ENCODE data around the gene EHD4.

DNA sequence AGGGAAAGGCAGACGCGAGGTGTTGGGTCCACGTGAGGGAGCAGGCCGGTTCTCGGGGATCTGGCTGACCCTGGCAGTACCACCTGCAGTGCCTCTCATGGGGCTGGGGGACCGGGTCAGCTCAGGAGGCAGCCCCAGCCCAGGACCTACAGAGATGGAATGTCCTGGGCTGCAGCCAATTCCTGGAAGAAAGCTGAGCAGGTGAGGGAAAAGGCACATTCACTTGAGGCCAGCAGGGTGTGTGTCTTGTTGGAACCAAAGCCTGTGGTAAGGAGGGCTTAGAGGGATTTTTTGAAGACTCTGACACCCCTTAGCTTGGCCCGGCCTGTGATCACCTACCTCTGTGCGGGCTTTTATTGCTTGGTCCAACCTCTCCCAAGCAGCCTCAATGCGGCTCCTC, 117.9 kb downstream of the EHD4 start:
- TF ChIP-seq TP53 (CRISPR knock-in tag; IDR thresholded peaks at IDR 0.05) (no peak), RFX5 (IDR thresholded peaks at IDR 0.05) (no peak), POLR2A (IDR thresholded peaks at IDR 0.05; ENCODE audit: low read length) (no peak), EP300 (IDR thresholded peaks at IDR 0.05) (no peak), FOSB (CRISPR knock-in tag; IDR thresholded peaks at IDR 0.05) (no peak)
- TF ChIP-seq, protein P1, sequence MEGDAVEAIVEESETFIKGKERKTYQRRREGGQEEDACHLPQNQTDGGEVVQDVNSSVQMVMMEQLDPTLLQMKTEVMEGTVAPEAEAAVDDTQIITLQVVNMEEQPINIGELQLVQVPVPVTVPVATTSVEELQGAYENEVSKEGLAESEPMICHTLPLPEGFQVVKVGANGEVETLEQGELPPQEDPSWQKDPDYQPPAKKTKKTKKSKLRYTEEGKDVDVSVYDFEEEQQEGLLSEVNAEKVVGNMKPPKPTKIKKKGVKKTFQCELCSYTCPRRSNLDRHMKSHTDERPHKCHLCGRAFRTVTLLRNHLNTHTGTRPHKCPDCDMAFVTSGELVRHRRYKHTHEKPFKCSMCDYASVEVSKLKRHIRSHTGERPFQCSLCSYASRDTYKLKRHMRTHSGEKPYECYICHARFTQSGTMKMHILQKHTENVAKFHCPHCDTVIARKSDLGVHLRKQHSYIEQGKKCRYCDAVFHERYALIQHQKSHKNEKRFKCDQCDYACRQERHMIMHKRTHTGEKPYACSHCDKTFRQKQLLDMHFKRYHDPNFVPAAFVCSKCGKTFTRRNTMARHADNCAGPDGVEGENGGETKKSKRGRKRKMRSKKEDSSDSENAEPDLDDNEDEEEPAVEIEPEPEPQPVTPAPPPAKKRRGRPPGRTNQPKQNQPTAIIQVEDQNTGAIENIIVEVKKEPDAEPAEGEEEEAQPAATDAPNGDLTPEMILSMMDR (IDR thresholded peaks at IDR 0.05) = no peak
- TF ChIP-seq, protein P2, sequence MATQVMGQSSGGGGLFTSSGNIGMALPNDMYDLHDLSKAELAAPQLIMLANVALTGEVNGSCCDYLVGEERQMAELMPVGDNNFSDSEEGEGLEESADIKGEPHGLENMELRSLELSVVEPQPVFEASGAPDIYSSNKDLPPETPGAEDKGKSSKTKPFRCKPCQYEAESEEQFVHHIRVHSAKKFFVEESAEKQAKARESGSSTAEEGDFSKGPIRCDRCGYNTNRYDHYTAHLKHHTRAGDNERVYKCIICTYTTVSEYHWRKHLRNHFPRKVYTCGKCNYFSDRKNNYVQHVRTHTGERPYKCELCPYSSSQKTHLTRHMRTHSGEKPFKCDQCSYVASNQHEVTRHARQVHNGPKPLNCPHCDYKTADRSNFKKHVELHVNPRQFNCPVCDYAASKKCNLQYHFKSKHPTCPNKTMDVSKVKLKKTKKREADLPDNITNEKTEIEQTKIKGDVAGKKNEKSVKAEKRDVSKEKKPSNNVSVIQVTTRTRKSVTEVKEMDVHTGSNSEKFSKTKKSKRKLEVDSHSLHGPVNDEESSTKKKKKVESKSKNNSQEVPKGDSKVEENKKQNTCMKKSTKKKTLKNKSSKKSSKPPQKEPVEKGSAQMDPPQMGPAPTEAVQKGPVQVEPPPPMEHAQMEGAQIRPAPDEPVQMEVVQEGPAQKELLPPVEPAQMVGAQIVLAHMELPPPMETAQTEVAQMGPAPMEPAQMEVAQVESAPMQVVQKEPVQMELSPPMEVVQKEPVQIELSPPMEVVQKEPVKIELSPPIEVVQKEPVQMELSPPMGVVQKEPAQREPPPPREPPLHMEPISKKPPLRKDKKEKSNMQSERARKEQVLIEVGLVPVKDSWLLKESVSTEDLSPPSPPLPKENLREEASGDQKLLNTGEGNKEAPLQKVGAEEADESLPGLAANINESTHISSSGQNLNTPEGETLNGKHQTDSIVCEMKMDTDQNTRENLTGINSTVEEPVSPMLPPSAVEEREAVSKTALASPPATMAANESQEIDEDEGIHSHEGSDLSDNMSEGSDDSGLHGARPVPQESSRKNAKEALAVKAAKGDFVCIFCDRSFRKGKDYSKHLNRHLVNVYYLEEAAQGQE (IDR thresholded peaks at IDR 0.05) = no peak

Measured in A549 (cell line).